Measurements from ENCODE around the gene ALKBH5.

Gene ALKBH5

GRCh38 chr17:18256776-18257175, 73.1 kb downstream of the ALKBH5 start:
- Histone ChIP-seq H4K20me1 (ENCODE audit: control insufficient read depth, insufficient read depth, low read depth, low read length) (0 out of 2 replicates have a peak, but pooled peaks cover 7% of the 10 kb centered on the region), H3K4me2 (ENCODE audit: low read length) (peak overlapping the region; percentile 74), H3F3A (ENCODE audit: control insufficient read depth, insufficient read depth) (no peaks in the 10 kb centered on the region), H3K9me2 (replicated peaks; ENCODE audit: control insufficient read depth, low read length) (no peaks in the 10 kb centered on the region), H3K79me2 (ENCODE audit: control insufficient read depth, low read length) (peaks cover 24% of the 10 kb centered on the region), H3K9me3 (ENCODE audit: control insufficient read depth, insufficient read depth, low read length) (no peaks in the 10 kb centered on the region), H3K36me3 (ENCODE audit: control insufficient read depth, low read length) (peaks cover 47% of the 10 kb centered on the region), H3K4me1 (ENCODE audit: control insufficient read depth, low read length) (peaks cover 32% of the 10 kb centered on the region), H3K27me3 (ENCODE audit: control insufficient read depth, low read length) (no peaks in the 10 kb centered on the region), H3K27ac (ENCODE audit: low read depth, low read length) (no peak overlapping the region), H3K4me3 (ENCODE audit: low read length) (peak overlapping the region; percentile 92)
- TF ChIP-seq CTCF (IDR thresholded peaks at IDR 0.05; ENCODE audit: low read depth, low read length, poor library complexity, severe bottlenecking) (no peak), EZH2phosphoT487 (IDR thresholded peaks at IDR 0.05; ENCODE audit: borderline replicate concordance, low read length) (no peak)

DNA sequence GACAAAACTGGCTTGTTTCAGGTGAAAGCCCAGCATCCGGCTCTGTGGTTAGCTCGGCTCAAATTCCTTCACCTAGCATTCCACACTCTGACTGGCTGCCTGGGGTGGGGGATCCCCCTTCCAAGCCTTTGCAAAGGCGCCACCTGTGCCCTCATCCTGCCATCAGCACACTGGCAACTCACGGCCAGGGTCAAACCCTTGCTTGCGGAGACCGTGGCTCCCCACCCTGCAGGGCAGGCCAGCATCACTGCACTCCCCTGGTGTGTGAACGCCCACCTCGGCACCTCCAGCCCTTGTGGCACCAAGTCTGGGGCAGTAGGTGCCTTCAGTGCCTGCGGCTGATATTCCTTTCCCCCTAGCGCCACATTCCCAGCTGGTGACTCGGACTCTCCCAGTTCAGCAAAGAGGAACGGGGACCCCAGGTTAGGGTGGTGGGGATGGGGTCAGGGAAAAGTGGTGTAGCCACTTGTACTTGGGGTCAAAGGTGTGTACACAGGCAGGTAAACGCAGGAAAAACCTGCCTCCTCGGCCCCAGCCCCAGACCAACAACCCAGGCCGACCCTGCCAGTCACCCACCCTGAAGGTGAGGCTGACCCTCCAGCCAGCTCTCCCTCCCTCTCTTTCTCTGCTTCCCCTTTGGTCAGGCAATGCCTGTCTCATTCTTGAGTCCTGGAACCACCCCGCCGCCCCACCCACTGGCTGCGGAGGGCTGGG, 73.8 kb downstream of the ALKBH5 start:
- Histone ChIP-seq H3F3A (ENCODE audit: control insufficient read depth, insufficient read depth) (no peaks in the 10 kb centered on the region), H3K36me3 (ENCODE audit: control insufficient read depth, low read length) (peaks cover 41% of the 10 kb centered on the region), H3K9me3 (ENCODE audit: control insufficient read depth, insufficient read depth, low read length) (no peaks in the 10 kb centered on the region), H3K4me1 (ENCODE audit: control insufficient read depth, low read length) (peaks cover 34% of the 10 kb centered on the region), H3K79me2 (ENCODE audit: control insufficient read depth, low read length) (peaks cover 24% of the 10 kb centered on the region), H3K4me3 (ENCODE audit: low read length) (peak overlapping the region; percentile 92), H4K20me1 (ENCODE audit: control insufficient read depth, insufficient read depth, low read depth, low read length) (0 out of 2 replicates have a peak, but pooled peaks cover 7% of the 10 kb centered on the region), H3K27me3 (ENCODE audit: control insufficient read depth, low read length) (no peaks in the 10 kb centered on the region), H3K4me2 (ENCODE audit: low read length) (peak overlapping the region; percentile 74), H3K27ac (ENCODE audit: low read depth, low read length) (no peak overlapping the region), H3K9me2 (replicated peaks; ENCODE audit: control insufficient read depth, low read length) (no peaks in the 10 kb centered on the region)
- no peak for TF ChIP-seq EZH2phosphoT487 (IDR thresholded peaks at IDR 0.05; ENCODE audit: borderline replicate concordance, low read length)
- TF ChIP-seq CTCF (IDR thresholded peaks at IDR 0.05; ENCODE audit: low read depth, low read length, poor library complexity, severe bottlenecking): no peak

GRCh38 chr17:18257982-18258355, 74.3 kb downstream of the ALKBH5 start:
- Histone ChIP-seq H3K9me3 (ENCODE audit: control insufficient read depth, insufficient read depth, low read length) (no peaks in the 10 kb centered on the region), H3K4me1 (ENCODE audit: control insufficient read depth, low read length) (peaks cover 34% of the 10 kb centered on the region), H3K79me2 (ENCODE audit: control insufficient read depth, low read length) (peaks cover 24% of the 10 kb centered on the region), H3K27me3 (ENCODE audit: control insufficient read depth, low read length) (no peaks in the 10 kb centered on the region), H3K4me3 (ENCODE audit: low read length) (peak overlapping the region; percentile 92), H3K4me2 (ENCODE audit: low read length) (peak overlapping the region; percentile 74), H3K9me2 (replicated peaks; ENCODE audit: control insufficient read depth, low read length) (no peaks in the 10 kb centered on the region), H3K27ac (ENCODE audit: low read depth, low read length) (peak overlapping the region; percentile 31), H3K36me3 (ENCODE audit: control insufficient read depth, low read length) (peaks cover 38% of the 10 kb centered on the region), H4K20me1 (ENCODE audit: control insufficient read depth, insufficient read depth, low read depth, low read length) (0 out of 2 replicates have a peak, but pooled peaks cover 7% of the 10 kb centered on the region), H3F3A (ENCODE audit: control insufficient read depth, insufficient read depth) (no peaks in the 10 kb centered on the region)
- no peak for TF ChIP-seq EZH2phosphoT487 (IDR thresholded peaks at IDR 0.05; ENCODE audit: borderline replicate concordance, low read length)
- TF ChIP-seq CTCF (IDR thresholded peaks at IDR 0.05; ENCODE audit: low read depth, low read length, poor library complexity, severe bottlenecking): no peak
